OCI-LY7 (cell line): ENCODE measurements around the gene PRPF40A. TPM values are rescaled to one million over a fixed set of nuclear protein-coding genes. Genes with fewer than 3 reads are reported as not detected.

Experiments
- BruUV-seq: library from RNA; stranded (reverse); fragments of 400-500 nt; replicated peaks from 2 replicates; lab custom pipeline; 2021; lab: Mats Ljungman, UMichigan
- CTCF ChIA-PET: fragments of 300-600 bp; sonication (Branson Sonifier 250); formaldehyde crosslinking; loops from one replicate; lab custom pipeline; 2022; ENCODE audit warnings: antibody characterized with exemption; ENCODE audit not compliant: unreplicated experiment; lab: Charles Lee
- POLR2A ChIA-PET: fragments of 300-600 bp; sonication (Branson Sonifier 250); formaldehyde crosslinking; loops from one replicate; lab custom pipeline; 2022; ENCODE audit warnings: antibody characterized with exemption; lab: Charles Lee
- DNase-seq: peaks from one replicate; pipeline ENCODE4 v3.0.0-alpha.2; 2015; ENCODE audit warnings: low spot score
- H2AFZ ChIP-seq: fragments of 200-600 bp; sonication (generic), shearing (Covaris generic); 2 replicates; pipeline ENCODE4 v1.6.1; 2014; ENCODE audit warnings: mild to moderate bottlenecking, antibody characterized with exemption, low read length, moderate library complexity
- H3K27ac ChIP-seq: fragments of 200-600 bp; sonication (generic); 2 replicates; pipeline ENCODE4 v1.5.1; 2014; ENCODE audit warnings: mixed run types, low read depth, mild to moderate bottlenecking, moderate library complexity, low read length, inconsistent platforms; ENCODE audit not compliant: poor library complexity, severe bottlenecking
- H3K36me3 ChIP-seq: fragments of 200-600 bp; sonication (generic); 2 replicates; pipeline ENCODE4 v1.6.1; 2014; ENCODE audit warnings: mild to moderate bottlenecking, antibody characterized with exemption, low read length, moderate library complexity, mixed read lengths; ENCODE audit not compliant: insufficient read depth
- H3K4me1 ChIP-seq: fragments of 200-600 bp; sonication (generic); 2 replicates; pipeline ENCODE4 v1.5.1; 2014; ENCODE audit warnings: mild to moderate bottlenecking, low read length; ENCODE audit not compliant: insufficient read depth, poor library complexity, severe bottlenecking
- H3K4me2 ChIP-seq: fragments of 200-600 bp; sonication (generic); 2 replicates; pipeline ENCODE4 v1.6.1; 2014; ENCODE audit warnings: mild to moderate bottlenecking, low read length
- H3K4me3 ChIP-seq: fragments of 200-600 bp; sonication (generic); 2 replicates; pipeline ENCODE4 v1.5.1; 2014; ENCODE audit warnings: mild to moderate bottlenecking, low read depth, low read length; ENCODE audit not compliant: poor library complexity, severe bottlenecking
- H3K79me2 ChIP-seq: fragments of 200-600 bp; sonication (generic); 2 replicates; pipeline ENCODE4 v1.6.1; 2016; ENCODE audit warnings: low read depth, mild to moderate bottlenecking, low read length, moderate library complexity, mixed read lengths; ENCODE audit not compliant: insufficient read depth
- H3K9me2 ChIP-seq: fragments of 200-600 bp; sonication (generic); 2 replicates; pipeline ENCODE4 v1.6.1; 2016; ENCODE audit warnings: mild to moderate bottlenecking, low read length, mixed read lengths; ENCODE audit not compliant: insufficient read depth
- H3K9me3 ChIP-seq: fragments of 200-600 bp; sonication (generic); 2 replicates; pipeline ENCODE4 v1.6.1; 2014; ENCODE audit warnings: mild to moderate bottlenecking, mixed run types, low read length, mixed read lengths
- H4K20me1 ChIP-seq: fragments of 200-600 bp; sonication (generic); 2 replicates; pipeline ENCODE4 v1.6.1; 2014; ENCODE audit warnings: mild to moderate bottlenecking, antibody characterized with exemption, low read length, moderate library complexity, mixed read lengths; ENCODE audit not compliant: insufficient read depth
- EZH2phosphoT487 ChIP-seq: fragments of 200-600 bp; sonication (generic); IDR thresholded peaks from 2 replicates; pipeline ENCODE4 v1.6.1; 2018; ENCODE audit warnings: low read depth, borderline replicate concordance, mild to moderate bottlenecking, mixed run types, antibody characterized with exemption, low read length, moderate library complexity, mixed read lengths
- intact Hi-C: fragments of 100-400 bp; cut with micrococcal nuclease; formaldehyde crosslinking; loops from one replicate; pipeline ENCODE4 v1.10.0; 2022; ENCODE audit not compliant: unreplicated experiment
- total RNA-seq, 2 experiments: library from RNA; depleted of rRNA in 1 of 2; stranded (reverse); fragments of >200 nt in 1 of 2; shearing (Covaris generic) in 1 of 2; gene quantifications; 2 replicates each; pipeline ENCODE4 v1.2.3, GENCODE V29; 2014 to 2022
- TF ChIP-seq, protein P1 (sequence below): fragments of 200-600 bp; sonication (generic); conservative IDR thresholded peaks from 2 replicates; pipeline ENCODE4 v1.5.1; 2014; ENCODE audit warnings: mild to moderate bottlenecking, antibody characterized with exemption, low read length, moderate library complexity, mixed read lengths

PRPF40A gene
- total RNA-seq, 2 experiments from 2014 or later: 156 to 177 TPM

DNA sequence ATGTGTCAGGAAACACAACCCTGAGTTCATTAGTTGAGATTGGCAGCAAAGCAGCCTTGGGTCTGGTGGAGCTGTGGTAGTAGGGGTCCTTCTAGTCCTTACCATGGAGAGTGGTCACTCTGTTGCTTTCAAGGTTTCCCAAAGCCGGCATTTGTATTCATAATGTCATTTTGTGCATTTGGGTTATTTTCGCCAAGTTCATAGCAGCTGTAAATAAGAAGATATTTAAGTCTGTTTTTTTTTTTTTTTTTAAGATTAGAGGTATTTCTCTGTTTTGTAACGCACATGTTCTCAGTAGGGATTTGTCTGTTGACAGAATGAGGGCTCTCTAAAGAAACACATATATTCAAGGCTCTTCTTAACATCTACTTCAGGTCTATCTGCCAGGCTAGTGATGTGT lies 114.1 kb downstream of the PRPF40A start:
- TF ChIP-seq, protein P1, sequence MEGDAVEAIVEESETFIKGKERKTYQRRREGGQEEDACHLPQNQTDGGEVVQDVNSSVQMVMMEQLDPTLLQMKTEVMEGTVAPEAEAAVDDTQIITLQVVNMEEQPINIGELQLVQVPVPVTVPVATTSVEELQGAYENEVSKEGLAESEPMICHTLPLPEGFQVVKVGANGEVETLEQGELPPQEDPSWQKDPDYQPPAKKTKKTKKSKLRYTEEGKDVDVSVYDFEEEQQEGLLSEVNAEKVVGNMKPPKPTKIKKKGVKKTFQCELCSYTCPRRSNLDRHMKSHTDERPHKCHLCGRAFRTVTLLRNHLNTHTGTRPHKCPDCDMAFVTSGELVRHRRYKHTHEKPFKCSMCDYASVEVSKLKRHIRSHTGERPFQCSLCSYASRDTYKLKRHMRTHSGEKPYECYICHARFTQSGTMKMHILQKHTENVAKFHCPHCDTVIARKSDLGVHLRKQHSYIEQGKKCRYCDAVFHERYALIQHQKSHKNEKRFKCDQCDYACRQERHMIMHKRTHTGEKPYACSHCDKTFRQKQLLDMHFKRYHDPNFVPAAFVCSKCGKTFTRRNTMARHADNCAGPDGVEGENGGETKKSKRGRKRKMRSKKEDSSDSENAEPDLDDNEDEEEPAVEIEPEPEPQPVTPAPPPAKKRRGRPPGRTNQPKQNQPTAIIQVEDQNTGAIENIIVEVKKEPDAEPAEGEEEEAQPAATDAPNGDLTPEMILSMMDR: no peak
- TF ChIP-seq EZH2phosphoT487: no peak
- DNase-seq: no peak
- H3K4me2 ChIP-seq: no peak overlapping the region
- H3K27ac ChIP-seq: no peak overlapping the region
- intact Hi-C loops: no loop called here
- H3K9me3 ChIP-seq: no peaks in the 10 kb centered on the region
- H3K4me3 ChIP-seq: no peak overlapping the region
- ChIA-PET POLR2A (no interaction called here), CTCF (no interaction called here)
- H2AFZ ChIP-seq: no peak overlapping the region
- no peaks in the 10 kb centered on the region for H3K36me3 ChIP-seq
- no peaks in the 10 kb centered on the region for H3K4me1 ChIP-seq
- BruUV-seq: no TSS peak
- no peaks in the 10 kb centered on the region for H3K79me2 ChIP-seq
- no peaks in the 10 kb centered on the region for H4K20me1 ChIP-seq
- no peaks in the 10 kb centered on the region for H3K9me2 ChIP-seq

DNA sequence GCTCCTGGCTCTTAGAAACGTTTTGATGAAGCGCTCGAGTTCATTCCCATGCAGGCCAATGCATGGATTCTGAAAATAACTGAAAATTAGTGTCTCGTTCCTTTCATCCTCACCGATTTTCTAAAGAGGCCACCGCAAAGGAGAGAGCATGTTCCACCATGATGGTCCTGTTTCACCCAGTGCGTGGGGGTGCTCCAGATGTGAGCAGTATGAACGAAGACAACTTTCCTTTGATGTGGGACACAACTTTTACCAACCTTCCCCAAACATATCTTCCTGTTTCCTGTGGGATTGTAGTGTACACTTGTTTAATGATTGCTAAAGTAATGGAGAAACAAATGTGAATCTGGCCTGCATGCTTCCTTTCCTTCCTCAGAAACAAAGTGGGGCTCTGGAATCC lies 114.5 kb downstream of the PRPF40A start:
- no peak overlapping the region for H3K4me3 ChIP-seq
- H3K9me2 ChIP-seq: no peaks in the 10 kb centered on the region
- no peak overlapping the region for H3K4me2 ChIP-seq
- ChIA-PET POLR2A (interaction anchor here (0.9 kb wide), 1 partner anchor 18 kb away, joined by 4 read pairs; no protein-coding TSS in a partner anchor), CTCF (no interaction called here)
- no peak overlapping the region for H2AFZ ChIP-seq
- H3K79me2 ChIP-seq: no peaks in the 10 kb centered on the region
- intact Hi-C loops: no loop called here
- DNase-seq: no peak
- TF ChIP-seq EZH2phosphoT487: no peak
- H3K36me3 ChIP-seq: no peaks in the 10 kb centered on the region
- no peaks in the 10 kb centered on the region for H4K20me1 ChIP-seq
- H3K4me1 ChIP-seq: no peaks in the 10 kb centered on the region
- H3K9me3 ChIP-seq: no peaks in the 10 kb centered on the region
- no TSS peak for BruUV-seq
- no peak overlapping the region for H3K27ac ChIP-seq

Other genes with a start within 250 kb of the PRPF40A start
- gene ARL6IP6, start 1.2 kb upstream of the PRPF40A start, total RNA-seq (2014; rRNA removed; shearing (Covaris generic)): 34.6 and 38.3 TPM in 2 replicates
- 58.3 and 61.8 TPM in 2 replicates for gene ARL6IP6, start 1.2 kb upstream of the PRPF40A start, total RNA-seq (2022)